Retinal pigment epithelial cell (primary cell): ENCODE results near the gene BAHCC1.

ENCODE experiments used
- DNase-seq: peaks from one replicate; pipeline ENCODE4 v3.0.0-alpha.2; 2010; ENCODE audit warnings: low read depth
- H3K4me3 ChIP-seq: 2 replicates; pipeline ENCODE4 v1.5.1; 2011; ENCODE audit warnings: mild to moderate bottlenecking, low read length, control low read depth, moderate library complexity
- CTCF ChIP-seq: conservative IDR thresholded peaks from 2 replicates; pipeline ENCODE4 v1.5.1; 2011; ENCODE audit warnings: low read depth, low read length, control low read depth, inconsistent platforms

Gene BAHCC1

GRCh38 chr17:81431545-81432482 lies 36.6 kb downstream of the BAHCC1 start:
- no peak for TF ChIP-seq CTCF
- DNase-seq: no peak
- H3K4me3 ChIP-seq: no peak overlapping the region

GRCh38 chr17:81432941-81433340 lies 37.7 kb downstream of the BAHCC1 start:
- TF ChIP-seq CTCF: no peak
- peak; percentile 60 for DNase-seq
- no peak overlapping the region for H3K4me3 ChIP-seq

DNA sequence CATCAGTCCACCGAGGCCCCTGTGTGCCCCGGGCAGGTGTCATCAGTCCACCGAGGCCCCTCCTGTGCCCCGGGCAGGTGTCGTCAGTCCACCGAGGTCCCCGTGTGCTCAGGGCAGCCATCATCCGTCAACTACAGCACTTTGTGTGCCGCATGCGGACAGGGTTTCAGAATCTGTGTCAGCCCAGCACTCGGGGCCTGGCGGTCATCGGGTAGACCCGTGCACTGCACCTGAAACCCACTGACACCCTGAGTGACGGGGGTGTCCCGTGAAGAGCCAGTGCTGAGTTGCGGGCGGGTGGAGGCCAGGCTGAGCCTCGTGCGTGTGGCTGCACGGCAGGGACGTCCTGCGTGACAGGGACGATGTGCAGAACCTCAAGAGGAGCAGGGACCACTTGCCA lies 38.4 kb downstream of the BAHCC1 start:
- DNase-seq: no peak

DNA sequence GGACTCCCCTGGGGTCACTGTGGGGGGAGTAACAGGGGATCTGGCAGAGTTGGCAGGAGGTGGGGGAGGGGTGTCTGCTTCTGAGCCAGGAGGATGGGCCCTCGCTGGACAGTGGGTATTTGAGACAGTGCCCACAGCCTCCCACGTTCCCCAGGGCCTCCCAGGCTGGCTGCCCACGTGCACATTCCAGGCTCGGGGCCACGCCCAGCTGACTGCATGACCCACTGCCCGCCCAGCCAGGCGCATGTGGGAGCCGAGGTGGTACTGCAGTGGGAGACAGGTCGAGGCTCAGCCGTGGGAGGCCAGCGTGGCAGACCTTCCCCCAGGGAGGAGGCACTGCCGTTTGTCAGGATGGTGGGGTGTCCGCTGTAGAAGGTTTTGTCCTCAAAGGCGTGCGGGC lies 38.8 kb downstream of the BAHCC1 start:
- DNase-seq: no peak
- H3K4me3 ChIP-seq: no peak overlapping the region
- no peak for TF ChIP-seq CTCF

More for the DNA sequence above, 38.4 kb downstream of the BAHCC1 start:
- no peak for TF ChIP-seq CTCF
- no peak overlapping the region for H3K4me3 ChIP-seq

DNA sequence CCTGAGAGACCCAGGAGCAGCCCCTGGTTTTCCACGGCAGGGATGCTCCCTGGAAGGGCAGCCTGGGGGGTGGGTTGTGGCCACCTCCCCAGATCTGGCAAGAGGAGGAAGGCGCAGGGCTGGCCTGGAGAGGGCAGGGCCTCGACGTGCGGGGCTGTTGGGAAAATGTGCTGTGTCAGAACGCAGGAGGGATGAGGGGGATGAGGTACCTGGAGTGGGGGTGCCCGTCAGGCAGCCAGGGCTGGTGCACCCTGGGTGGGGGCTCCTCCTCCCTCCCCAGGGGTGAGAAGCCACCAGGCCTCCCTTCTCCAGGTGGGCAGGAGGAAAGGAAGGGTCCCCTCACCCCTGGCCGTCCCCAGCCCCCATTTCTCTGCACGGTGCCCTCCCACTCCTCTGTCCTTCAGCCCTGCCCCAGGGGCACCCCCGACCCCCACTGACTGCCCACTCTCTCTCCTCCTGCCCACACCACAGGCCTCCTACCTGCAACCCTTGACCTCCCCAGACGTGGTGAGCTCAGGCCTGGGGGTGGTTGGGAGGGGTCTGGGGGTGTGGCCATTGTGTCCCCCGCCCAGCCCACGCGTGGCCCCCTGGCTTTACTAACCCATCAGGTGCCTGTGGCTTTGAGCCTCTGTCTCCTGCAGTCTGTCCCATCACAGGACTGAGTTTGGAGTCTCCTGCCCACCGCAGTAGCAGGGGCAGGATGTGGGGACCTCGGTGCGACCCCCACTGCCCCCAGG lies 39.6 kb downstream of the BAHCC1 start:
- DNase-seq: no peak
- TF ChIP-seq CTCF: no peak
- H3K4me3 ChIP-seq: no peak overlapping the region

- no peak for DNase-seq
- TF ChIP-seq CTCF: no peak
- H3K4me3 ChIP-seq: no peak overlapping the region
These were observed 40.5 kb downstream of the BAHCC1 start for GRCh38 chr17:81435652-81436293.
